BJ (cell line): ENCODE results near the gene RNGTT. TPM values are rescaled to one million over a fixed set of nuclear protein-coding genes. Genes with fewer than 3 reads are reported as not detected.

Experiments used
- CTCF ChIA-PET: fragments of 350-600 bp; formaldehyde crosslinking; extraction: SDS; loops from one replicate; lab custom pipeline; 2021; ENCODE audit warnings: antibody characterized with exemption, inconsistent platforms; lab: Yijun Ruan, JAX
- POLR2A ChIA-PET: fragments of 300-600 bp; sonication (Branson Sonifier 250); formaldehyde crosslinking; extraction: SDS; loops from one replicate; lab custom pipeline; 2021; ENCODE audit warnings: antibody characterized with exemption; lab: Charles Lee
- DNase-seq: peaks from one replicate; pipeline ENCODE4 v3.0.0-alpha.2; 2011; ENCODE audit warnings: low read depth
- H3K27me3 ChIP-seq: 2 replicates; pipeline ENCODE4 v1.6.0; 2011; ENCODE audit warnings: low read length; ENCODE audit not compliant: control insufficient read depth, insufficient read depth
- H3K36me3 ChIP-seq: 2 replicates; pipeline ENCODE4 v1.5.1; 2011; ENCODE audit warnings: low read length; ENCODE audit not compliant: control insufficient read depth, insufficient read depth
- H3K4me3 ChIP-seq: 2 replicates; pipeline ENCODE4 v1.5.1; 2011; ENCODE audit warnings: low read depth, mild to moderate bottlenecking, control low read depth, low read length
- polyA plus RNA-seq: library from polyadenylated mRNA; depleted of rRNA; stranded (reverse); fragments of >200 nt; gene quantifications from 2 replicates; pipeline ENCODE4 v1.2.3, GENCODE V29; 2011
- TF ChIP-seq, protein P1 (sequence below): IDR thresholded peaks from 2 replicates; pipeline ENCODE4 v1.5.1; 2011; ENCODE audit warnings: low read depth, mild to moderate bottlenecking, control low read depth, inconsistent platforms, low read length, moderate library complexity; ENCODE audit not compliant: insufficient read depth

Gene RNGTT
- polyA plus RNA-seq, 1 experiment, result 3.2 TPM

DNA sequence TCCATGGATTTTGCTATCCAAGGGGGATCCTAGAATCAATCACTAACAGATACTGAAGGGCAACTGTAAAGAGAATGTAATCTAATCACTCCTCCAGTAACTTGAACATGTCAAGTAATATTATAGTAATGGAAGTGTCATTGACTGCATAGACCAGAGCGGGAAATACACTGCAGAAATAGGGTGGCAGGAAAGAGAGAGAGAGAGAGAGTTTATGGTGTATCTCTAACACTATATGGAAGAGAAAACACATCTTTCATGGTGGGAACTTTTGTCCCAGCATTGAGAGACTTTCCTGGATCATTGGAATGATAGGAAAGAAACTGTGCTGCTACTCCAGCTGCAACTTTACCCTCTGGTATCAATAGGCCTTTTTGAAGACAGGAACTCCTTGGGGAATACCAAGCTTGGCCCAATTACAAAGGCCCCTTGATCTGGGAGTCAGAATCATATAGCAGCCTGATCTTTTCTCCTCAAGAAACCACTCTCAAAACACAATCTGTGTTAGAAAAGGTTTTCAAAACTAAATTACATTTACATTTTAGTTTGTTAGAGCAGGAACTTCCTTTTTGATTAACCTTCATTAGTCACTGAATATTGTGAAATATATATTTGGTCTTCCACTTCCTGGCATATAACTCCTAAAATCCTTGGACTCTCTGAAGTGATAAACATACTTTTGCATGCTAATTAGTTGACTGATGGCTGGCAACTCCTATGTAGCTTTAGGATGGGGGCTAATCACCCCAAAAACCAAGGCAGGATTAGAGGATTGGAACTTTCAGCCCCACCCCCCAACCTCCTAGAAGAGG, 29.5 kb upstream of the RNGTT start:
- no peak for DNase-seq
- TF ChIP-seq, protein P1, sequence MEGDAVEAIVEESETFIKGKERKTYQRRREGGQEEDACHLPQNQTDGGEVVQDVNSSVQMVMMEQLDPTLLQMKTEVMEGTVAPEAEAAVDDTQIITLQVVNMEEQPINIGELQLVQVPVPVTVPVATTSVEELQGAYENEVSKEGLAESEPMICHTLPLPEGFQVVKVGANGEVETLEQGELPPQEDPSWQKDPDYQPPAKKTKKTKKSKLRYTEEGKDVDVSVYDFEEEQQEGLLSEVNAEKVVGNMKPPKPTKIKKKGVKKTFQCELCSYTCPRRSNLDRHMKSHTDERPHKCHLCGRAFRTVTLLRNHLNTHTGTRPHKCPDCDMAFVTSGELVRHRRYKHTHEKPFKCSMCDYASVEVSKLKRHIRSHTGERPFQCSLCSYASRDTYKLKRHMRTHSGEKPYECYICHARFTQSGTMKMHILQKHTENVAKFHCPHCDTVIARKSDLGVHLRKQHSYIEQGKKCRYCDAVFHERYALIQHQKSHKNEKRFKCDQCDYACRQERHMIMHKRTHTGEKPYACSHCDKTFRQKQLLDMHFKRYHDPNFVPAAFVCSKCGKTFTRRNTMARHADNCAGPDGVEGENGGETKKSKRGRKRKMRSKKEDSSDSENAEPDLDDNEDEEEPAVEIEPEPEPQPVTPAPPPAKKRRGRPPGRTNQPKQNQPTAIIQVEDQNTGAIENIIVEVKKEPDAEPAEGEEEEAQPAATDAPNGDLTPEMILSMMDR, result no peak

DNA sequence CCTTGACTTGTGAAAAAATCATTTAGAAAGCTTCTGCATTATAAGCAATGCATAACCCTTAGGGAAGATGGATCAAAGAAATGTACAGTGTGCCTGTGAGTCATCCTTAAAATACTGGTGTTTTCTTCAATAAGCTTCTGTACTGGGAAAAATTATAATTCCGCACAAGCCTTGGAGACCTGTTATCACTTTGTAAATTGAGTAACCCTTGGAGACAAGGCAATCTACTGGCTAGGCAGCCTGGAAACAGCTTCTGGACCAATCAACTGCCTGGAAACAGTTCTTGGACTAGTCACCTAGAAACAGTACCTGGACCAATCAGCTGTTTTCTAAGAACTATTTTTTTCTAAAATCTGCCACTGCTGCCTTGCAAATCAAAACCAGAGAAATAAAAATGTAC, 25.8 kb upstream of the RNGTT start:
- ChIA-PET POLR2A (no interaction called here), CTCF (interaction anchor here (0.8 to 1.5 kb wide), 2 partner anchors 128 to 254 kb away, joined by 3 to 7 read pairs; partner anchors contain the start of gene SRSF12)
- TF ChIP-seq, protein P1, result no peak
- no peaks in the 10 kb centered on the region for H3K27me3 ChIP-seq
- no peaks in the 10 kb centered on the region for H3K36me3 ChIP-seq
- DNase-seq, result no peak
- H3K4me3 ChIP-seq, result no peak overlapping the region

More for the DNA sequence above, 29.5 kb upstream of the RNGTT start:
- Histone ChIP-seq H3K27me3 (no peaks in the 10 kb centered on the region), H3K36me3 (no peaks in the 10 kb centered on the region), H3K4me3 (no peak overlapping the region)
- ChIA-PET CTCF (interaction anchor here (0.5 to 3.5 kb wide), 2 partner anchors 10 to 86 kb away, joined by 3 to 12 read pairs; no protein-coding TSS in a partner anchor), POLR2A (no interaction called here)

DNA sequence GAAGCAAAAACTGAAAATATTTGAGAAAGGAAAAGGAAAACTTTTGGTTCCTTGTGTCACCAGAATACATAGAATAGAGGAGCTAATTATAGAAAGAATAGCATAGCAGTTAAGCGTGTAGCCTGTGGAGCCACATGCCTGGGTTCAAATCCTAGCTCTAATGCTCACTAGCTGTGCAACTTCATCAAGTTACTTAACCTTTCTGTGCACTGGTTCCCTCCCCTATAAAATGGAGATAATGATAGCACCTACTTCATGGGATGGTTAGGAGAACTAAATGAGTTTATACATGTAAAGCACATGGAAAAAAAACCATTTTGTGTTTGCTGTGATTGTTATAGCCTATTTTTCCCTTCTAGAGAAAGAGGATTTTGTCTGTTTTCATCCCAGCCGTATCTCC, 24.5 kb upstream of the RNGTT start:
- no peak for DNase-seq
- CTCF ChIA-PET, result interaction anchor here (0.6 kb wide), 1 partner anchor 189 kb away, joined by 3 read pairs; no protein-coding TSS in a partner anchor

DNA sequence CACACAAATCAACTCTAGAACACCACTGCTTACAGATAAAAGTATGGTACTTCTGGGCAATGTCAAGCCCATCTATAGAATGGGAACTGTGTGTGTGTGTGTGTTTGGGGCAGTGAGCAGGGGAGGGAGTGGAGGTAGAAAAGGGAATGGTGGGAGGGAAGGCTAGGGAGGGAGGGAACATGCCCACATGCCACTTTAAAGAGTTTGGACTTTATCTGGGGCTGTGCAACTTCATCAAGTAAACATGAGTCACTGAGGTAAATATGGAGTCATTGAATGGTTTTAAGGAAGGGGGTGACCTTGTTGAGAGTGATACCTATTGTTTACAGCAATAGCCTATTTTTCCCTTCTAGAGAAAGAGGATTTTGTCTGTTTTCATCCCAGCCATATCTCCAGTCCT, 22.5 kb upstream of the RNGTT start:
- no peak for DNase-seq
- Histone ChIP-seq H3K4me3 (no peak overlapping the region), H3K36me3 (no peaks in the 10 kb centered on the region), H3K27me3 (no peaks in the 10 kb centered on the region; the same call in 1 of the 2 replicates)
- TF ChIP-seq, protein P1, result no peak
- POLR2A ChIA-PET, result no interaction called here
- CTCF ChIA-PET, result no interaction called here

More for the DNA sequence above, 24.5 kb upstream of the RNGTT start:
- POLR2A ChIA-PET, result interaction anchor here (0.6 kb wide), 1 partner anchor 11 kb away, joined by 3 read pairs; no protein-coding TSS in a partner anchor
- no peaks in the 10 kb centered on the region for H3K27me3 ChIP-seq
- H3K36me3 ChIP-seq, result no peaks in the 10 kb centered on the region
- H3K4me3 ChIP-seq, result no peak overlapping the region
- TF ChIP-seq, protein P1, result no peak

DNA sequence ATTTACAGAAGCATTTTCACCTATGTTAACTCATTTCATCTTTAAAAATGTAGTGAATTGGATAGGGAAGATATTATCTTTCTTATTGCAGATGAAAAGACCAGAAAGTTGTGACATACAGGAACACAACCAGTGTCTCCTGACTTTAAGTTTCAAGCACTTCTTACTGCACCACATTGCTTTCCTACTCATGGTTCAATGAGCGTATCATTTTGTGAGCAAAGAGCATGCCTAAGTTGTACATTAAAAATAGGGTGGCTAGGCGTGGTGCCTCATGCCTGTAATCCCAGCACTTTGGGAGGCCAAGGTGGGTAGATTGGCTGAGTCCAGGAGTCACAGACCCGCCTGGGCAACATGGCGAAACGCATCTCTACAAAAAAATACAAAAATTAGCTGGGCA, 21.2 kb upstream of the RNGTT start:
- ChIA-PET CTCF (interaction anchor here (0.8 to 4.2 kb wide), 12 partner anchors 11 to 395 kb away, joined by 3 to 95 read pairs (median 8); partner anchors contain the start of genes PNRC1 and RNGTT), POLR2A (no interaction called here)
- TF ChIP-seq, protein P1, result no peak
- Histone ChIP-seq H3K27me3 (no peaks in the 10 kb centered on the region; the same call in 1 of the 2 replicates), H3K36me3 (no peaks in the 10 kb centered on the region), H3K4me3 (no peak overlapping the region)
- DNase-seq, result no peak
